Stimulated activated CD8-positive, alpha-beta memory T cell treated with anti-CD3 and anti-CD28 coated beads, Interleukin-12 subunit alpha, Interleukin-12 subunit beta, amount 100 ng/mL, for 24 hours (primary cell): Measurements from ENCODE around the gene UHMK1.

Experiments
- DNase-seq: peaks from one replicate; pipeline ENCODE4 v3.0.0-alpha.2; 2020; ENCODE audit errors: extremely low read depth

Gene UHMK1

DNA sequence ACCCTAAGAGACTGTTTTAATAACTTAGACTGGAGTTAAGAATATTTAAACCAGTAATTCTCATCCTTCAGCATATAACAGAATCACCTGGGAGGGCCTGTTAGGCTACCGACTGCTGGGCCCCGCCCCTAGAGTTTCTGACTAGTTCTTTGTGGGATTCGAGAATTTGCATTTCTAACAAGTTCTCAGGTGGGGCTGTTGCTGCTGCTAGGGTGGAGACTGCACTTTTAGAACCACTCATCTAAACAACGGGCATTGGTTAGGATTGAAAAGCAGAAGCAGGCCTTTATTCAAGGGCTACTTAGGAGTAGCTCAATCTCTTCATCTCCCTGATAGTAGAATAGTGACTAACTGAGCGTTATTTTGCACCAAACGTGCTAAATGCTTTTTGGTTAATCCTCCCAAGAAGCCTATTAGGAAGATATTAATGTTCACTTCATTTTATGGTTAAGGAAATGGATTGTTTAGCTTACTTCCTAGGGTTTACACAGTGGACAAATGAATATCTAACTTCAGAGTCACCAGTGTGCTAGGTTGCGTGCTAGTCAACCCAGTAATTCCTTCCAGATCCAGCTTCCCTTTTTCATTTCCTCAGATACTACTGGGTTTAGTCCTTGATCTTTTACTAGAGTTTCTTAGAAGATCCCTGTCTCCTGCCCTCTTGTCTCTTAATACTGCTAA, 32.8 kb downstream of the UHMK1 start:
- no peak for DNase-seq

DNA sequence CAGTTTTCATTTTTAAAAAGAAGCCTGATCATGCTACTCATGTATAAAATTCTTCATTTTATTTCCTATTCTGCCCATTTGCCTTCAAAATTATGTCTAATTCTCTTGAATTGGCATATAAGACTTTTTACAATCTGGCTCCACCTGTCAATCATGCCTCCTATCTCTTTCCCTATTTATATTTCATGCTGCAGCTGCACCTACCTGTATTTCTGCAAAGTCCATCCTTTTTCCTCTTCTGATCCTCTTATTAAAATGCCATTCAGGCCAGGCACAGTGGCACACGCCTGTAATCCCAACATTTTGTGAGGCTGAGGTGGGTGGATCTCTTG, 33.3 kb downstream of the UHMK1 start:
- DNase-seq, result no peak

DNA sequence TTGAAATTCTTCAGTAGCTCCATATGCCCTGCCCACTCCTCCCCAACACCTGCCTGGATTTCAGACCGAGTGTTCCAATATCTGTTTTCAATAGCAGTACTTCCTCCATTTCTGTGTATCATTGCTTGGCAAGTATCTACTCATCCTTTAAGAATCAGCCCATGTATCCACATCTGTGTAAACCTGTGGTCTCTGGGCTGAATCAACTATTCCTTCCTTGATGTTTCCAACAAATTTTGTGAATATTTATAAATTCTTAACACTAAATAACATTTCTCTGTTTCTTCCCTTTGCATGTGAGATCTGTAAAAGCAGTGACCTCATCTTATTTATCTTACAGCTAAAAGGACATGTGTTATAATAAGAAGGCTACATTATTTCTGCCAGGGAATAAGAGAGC, 37.9 kb downstream of the UHMK1 start:
- DNase-seq, result no peak

DNA sequence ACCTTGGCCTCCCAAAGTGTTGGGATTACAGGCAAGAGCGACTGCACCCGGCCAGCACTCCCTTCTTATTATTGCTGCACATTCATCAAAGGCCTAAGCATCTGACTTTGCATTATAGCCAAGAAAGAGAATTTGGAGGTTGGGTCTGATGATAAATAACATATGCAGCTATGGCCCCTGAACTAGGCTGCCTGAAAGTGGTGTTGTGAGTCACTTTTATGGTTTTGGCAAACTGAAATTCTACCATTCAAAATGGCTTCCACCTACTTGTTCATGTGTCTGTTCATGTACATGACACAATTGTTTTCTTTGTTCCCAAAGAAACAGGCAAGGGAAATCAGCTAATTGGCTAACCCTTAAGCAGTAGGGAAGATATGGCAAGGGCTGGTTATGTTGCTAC, 38.9 kb downstream of the UHMK1 start:
- DNase-seq, result no peak

DNA sequence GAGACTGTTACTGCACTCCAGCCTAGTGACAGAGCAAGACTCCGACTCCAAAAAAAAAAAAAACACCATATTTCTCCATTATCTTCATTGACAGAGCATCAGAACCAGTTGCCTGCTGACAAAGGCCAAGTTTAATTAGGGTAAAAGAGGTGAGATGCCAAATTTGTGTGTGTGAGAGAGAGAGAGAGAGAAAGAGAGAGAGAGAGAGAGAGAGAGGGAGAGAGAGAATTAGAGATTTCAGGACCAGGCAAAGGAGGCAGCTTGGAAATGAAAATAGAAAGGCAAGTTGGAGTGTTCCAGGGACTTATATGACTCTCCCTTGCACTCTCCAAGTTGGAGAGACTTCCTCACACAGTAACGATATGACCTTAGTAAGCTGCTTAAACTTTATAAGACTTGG, 39.6 kb downstream of the UHMK1 start:
- no peak for DNase-seq

DNA sequence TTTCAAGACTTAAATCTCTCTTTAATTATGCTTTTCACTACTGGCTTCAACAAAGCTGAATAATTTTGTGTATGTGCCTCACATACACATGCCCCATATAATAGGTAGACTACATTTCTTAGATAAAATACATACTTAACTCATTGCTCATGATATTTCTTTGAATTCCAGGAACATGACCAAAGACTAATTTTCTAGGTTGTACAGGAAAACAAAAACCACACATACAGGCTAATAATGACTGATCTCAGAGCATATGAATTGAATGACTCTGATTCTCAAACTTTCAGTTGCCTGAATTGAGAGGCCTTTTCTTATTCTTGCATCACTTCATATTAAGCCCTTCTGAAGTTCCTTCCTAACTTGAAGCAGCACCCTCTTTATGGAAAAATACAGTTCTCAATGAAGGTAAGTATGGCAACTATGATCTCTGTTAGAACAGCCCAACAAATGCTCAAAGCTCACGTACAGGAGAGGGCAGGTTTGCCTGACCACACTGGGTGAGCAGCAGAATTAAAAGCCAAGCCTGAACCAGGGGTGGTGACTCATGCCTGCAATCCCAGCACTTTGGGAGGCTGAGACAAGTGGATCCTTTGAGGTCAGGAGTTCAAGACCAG, 41.3 kb downstream of the UHMK1 start:
- no peak for DNase-seq

DNA sequence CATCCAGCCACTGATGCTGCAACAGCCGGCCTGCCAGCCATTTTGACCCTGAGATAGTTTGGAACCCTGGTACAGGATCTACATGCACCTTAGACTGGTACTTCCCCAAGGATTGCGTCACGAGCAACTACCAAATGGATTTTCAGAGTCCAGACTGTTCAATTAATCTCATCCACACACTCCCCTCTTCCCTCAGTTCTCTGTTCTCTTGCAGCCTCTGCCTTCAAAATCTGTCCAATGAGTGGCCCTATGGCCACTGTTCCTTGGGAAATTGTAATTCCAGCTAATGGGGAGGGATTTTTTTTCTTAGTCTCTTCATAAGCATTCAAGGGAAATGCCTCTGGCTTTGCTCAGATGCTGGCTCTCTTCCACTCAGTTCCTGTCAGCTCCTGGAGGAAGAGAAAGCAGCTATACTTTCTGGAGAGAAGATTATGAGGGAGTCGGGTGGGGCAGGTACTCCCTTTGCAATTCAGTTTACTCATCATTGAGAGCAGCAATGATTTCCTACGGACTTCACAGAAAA, 44.1 kb downstream of the UHMK1 start:
- no peak for DNase-seq

DNA sequence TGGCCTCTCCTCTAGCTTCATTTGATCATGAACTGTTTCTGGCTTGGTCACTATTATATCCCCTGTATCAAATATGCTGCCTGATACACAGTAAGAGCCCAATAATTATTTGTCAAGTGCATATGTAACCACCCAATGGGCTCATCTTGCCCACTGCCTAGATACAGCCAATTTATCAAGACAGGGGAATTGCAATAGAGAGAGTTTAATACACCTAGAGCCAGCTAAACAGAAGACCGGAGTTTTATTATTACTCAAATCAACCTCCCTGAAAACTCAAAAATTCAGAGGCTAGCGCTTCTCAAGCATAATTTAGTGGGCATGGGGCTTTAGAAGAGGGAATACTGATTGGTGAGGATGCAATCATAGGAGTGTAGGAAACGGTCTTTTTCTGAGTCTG, 45.6 kb downstream of the UHMK1 start:
- DNase-seq, result no peak

DNA sequence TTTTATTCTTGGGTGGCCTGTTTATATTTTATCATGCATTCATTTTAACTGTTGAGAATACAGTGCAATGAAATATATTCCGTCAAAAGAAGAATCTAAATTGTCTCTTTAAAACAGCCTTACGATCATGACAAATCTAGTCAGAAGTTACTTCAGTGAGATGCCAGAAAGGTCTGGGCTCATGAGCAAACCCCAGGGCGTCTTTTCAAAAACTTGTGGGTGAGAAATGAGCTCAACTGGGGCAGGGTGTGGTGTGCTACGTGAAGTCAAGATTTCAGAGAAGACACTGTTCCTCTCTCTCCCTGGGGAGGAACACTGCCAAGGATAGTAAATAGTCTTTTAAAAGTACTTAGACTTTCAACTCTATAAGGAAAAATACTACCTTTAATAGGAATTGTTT, 50.6 kb downstream of the UHMK1 start:
- DNase-seq, result no peak

DNA sequence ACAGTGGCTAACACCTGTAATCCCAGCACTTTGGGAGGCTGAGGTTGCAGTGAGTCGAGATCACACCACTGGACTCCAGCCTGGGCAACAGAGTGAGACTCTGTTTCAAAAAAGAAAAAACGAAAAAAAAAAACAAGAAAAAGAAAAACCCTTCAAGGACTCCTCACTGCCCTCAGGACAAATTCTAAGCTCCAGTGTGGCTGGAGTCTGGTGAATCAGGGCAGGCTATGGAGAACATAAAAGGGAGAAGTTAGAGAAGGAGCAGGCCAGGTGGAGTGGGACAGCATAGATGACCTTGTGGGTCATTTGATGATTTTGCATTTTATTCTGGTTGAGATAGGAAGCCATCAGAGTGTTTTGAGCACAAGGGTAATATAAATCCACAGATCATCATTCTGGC, 51.4 kb downstream of the UHMK1 start:
- DNase-seq, result no peak

DNA sequence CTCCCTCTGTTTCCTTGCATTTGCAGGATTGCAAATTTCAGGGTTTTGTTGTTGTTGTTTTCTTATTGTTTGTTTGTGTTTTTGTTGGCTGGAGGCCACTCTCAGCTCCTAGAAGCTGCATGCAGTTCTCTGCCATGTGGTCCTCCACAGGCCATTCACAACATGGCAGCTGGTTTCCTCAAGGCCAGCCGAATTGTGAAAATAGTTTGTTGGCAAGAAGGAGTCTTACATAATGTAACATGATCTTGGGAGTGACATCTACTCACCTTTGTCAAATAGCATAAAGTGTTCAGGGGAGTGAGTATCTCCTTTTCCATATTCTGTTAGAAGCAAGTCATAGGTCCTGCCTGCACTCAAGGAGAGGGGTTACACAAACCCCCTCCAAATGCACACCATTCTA, 53.3 kb downstream of the UHMK1 start:
- no peak for DNase-seq

DNA sequence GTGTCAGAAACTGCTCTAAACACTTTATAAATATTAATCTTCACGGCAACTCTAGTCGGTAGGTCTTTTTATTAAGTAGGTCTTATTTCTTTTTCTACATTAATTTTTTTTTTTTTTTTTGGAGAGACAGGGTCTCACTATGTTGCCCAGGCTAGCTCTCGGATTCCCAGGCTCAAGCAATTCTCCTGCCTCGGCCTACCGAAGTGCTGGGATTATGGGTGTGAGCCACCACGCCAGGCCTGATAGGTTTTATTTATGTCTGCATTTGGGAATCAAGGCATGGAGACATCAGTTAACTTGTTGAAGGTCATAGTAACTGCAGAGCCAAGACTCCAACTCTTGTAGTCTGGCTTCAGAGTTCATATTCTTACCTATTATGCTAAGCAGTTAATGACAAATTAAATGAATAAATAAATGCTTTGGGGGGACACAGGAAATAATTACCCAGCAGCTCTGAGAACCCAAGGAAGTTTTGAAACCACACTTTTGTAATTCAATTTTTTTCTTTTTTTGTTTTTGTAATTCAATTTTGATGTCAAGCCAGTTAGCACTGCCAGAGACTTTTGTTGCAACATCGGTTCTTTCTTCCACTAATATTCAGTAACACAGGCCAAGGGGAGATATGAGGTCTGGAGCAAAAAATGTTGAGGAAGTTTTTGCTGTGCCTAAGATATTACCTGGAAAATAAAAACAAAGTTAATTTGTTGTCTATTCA, 54.5 kb downstream of the UHMK1 start:
- DNase-seq, result no peak

DNA sequence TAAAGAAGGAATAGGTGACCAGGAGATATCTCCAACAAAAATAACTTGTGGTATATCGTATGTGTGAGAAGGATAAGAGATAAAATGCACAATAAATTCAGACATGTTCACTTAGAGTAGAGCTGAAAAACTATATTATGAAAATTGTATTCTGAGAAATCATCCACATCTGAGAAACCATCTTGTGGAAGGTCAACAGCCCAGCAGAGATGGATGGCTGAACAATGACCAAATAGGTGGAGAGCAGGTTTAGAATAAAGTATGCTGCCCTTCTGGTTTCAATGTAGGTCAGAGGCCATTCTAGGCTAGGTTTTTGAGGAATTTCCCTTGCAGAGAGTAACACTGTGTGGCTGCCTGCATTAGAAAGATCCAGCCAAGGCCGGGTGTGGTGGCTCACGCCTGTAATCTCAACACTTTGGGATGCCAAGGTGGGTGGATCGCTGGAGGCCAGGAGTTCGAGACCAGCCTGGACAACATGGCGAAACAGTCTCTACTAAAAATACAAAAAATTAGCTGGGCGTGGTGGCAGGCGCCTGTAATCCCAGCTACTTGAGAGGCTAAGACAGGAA, 55.1 kb downstream of the UHMK1 start:
- DNase-seq, result no peak

DNA sequence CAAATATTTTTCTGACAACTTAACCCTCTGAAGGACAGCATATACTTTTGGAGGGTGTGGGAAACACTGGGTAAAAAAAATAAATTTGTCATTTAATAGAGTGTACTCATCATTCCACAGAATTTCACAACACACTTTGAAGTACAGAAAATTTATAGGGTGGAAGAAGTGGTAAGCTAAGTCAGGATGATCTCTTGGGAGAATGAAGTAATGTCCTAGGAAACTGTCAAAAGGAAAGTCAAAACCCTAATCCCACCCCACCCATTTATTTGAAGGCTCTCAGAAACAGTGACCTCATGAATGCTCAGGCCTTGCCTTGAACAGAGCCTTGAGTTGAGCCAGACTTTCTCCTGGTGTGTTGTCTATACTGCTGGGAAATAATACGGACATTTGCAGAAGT, 56.6 kb downstream of the UHMK1 start:
- no peak for DNase-seq

DNA sequence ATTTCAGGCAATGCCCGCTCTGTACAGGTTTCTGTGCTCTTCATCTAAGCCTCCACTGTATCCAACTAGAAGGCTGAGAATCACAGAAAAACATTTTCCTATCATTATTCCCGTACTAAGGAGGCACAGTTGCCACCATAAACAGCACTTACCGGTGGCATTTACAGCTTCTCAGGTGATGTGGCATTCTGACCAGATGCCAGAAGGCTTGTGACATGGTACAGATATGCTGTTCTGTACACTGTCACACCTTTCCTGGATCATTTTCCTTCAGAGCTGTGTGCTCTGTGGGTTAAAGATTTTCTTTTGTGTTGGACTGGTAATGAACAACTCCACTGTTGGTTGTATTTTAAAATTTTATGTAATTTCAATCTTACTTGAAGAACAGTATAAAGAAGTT, 59.9 kb downstream of the UHMK1 start:
- DNase-seq, result no peak

DNA sequence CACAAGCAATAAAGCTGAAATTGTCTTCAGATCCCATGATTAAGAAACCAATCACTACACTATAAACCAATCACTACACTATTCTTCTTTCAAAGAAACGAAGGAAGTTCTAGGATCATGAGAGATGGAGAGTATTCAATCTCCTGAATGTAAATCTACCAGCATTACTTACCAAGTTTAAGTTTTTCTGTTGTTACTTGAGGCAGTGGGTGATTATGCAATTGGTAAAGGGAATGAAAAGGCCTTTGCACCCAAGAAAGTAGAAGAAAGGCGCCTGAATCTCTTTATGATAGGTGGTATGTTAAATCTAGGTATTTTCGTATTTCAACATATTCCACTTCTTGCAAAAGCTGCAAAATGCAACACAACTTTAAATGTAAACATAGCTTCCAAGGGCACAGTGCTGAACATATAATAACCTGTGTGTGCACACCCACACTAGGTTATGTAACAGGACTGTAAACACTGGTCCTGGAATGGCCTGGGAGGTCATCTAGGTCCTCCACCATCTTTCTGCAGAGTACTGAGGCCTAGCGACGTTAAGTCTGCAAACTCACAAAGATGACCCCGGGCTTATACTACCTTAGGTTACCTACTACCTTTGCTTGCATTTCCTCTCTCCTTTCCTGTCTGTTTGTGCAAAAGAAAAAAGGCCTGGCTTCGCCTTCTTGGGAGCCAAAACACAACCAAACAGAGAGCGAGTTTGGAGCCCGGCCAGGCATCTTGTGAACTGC, 62.9 kb downstream of the UHMK1 start:
- DNase-seq, result no peak

DNA sequence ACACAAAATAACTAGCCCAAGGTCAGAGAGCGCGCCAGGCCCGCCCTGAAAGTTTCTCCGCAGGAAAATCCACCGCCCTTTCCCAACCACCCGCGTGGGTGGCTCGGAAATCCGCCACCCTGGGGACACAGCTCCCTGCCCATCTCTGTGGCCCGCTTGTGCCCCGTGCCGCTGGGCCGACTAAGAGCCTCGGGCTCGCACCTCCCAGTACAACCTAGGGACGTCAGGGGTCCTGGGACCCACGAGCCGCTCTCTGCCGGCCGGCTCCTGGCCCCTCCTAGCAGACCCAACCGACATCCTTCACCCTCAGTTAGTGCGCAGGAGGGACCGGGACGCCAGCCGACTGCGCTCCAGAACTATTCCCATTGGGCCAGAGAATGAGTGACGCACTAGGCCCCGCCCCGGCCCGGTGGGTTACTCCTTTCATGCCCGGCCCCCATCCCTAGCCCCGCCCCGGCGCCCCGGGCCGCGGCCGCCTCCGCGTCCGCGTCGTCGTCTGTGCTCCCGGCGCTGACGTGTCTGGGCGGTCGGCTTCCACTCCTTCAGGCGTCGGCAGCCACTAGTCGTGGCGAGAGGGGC, 63.5 kb downstream of the UHMK1 start:
- DNase-seq, result peak; percentile 98

DNA sequence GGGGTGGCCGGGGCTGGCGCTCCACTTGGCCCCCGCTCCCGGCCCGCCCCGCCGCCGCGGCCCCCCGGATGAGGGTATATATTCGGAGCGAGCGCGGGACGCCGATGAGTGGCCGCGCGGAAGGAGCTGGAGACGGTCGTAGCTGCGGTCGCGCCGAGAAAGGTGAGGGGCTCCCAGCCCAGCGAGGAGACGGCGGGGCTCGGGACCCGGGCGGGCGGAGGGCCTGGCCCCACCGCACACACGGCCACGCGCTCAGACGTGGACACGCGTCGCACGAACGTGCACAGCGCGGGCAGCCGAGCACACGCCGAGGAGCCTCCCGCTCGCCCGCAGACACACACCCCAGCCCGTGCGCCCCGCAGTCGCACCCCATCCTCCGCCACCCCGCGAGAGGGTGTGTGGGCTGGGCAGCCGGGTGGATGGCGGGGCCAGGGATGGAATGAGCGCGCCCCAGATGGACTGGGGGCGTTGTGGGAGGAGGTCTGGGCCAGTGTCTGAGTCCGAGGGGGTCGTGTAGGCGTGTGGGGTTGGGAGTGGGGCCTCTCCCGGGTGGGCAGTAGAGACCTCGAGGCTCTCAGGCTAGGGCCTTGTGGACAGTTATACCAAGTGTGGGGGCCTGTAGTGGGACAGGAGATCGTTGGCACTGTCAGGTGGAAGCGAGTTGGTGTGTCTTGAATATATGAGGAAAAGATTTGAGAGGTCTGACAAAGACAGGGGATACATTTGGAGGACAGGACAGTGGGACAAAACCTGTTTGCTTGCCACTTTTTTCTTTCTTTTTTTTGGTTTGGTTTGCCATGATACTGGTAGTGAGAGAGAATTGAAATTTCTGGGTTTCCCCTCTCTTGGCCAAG, 64.2 kb downstream of the UHMK1 start, which contains the start of gene UAP1:
UAP1 (plus strand) TSS at position 107 of the 854 bp plus-strand sequence. CDS start 4,347 bp downstream, outside the sequence.
- no peak for DNase-seq

DNA sequence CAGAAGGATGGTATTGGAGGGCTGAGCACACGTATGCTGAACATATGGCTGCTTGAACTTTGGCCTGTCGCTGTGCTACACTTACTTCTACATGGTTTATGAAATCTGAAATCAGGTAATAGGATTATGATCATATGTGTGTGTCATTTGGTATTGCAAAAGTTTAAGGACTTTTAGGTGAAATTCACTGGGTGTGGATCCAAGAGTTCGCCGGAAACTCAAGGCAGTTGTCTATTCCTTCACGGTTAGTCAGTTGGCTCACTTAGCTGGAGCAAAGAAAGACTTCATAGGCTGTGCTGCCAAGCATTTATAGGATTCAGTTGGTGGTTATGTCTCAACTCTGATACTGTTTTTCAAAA, 64.8 kb downstream of the UHMK1 start:
- DNase-seq, result no peak

DNA sequence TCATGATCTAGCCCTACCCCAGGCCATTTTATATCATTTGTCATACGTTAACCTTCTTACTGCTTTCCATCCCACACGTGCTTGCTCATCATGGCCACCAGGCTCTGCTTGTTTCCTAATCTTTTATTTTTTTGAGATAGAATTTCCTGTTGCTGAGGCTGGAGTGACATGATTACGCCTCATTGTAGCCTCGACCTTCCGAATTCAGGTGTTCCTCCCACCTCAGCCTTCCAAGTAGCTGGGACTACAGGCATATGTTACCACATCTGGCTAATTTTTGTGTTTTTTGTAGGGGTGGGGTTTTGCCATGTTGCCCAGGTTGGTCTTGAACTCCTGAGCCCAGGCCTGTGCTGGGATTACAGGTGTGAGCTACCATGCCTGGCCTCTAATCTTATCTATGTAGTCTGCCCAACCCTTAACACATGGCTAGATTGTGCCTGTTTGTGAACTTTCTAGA, 67.2 kb downstream of the UHMK1 start:
- DNase-seq, result no peak

DNA sequence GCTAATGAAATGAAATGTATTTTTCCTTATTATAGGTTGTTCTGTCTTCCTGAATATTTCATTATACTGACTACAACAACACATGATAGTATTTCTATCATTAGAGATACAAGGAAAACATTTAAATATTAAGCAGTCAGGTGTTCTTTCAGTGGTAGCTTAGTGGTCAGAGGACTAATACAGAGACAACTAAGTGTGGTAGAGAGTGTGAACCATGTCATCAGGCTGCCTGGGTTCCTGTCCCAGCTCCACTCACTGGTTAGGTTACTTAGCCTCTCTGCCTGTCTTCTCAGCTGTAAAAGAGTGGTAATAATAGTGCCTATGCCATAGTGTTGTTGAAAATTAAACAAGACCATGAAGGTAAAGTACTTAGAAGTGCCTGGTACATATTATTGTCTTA, 67.8 kb downstream of the UHMK1 start:
- no peak for DNase-seq
